ENCODE results near the gene TMEM39A. TPM values are rescaled to one million over a fixed set of nuclear protein-coding genes. Genes with fewer than 3 reads are reported as not detected.

The TMEM39A gene
- total and polyA plus RNA-seq, 10 of the 15 experiments (the other 5 are each of a cell fraction or from before 2014, with no cell fraction given): 10.8 to 44.7 (median 33.2) TPM

GRCh38 chr3:119401503-119402440 lies 61.6 kb downstream of the TMEM39A start:
- ATAC-seq (peak; percentile 59), DNase-seq (ENCODE audit: low read depth, low spot score) (peak; percentile 26), FAIRE-seq (no peak)
- Histone ChIP-seq H3K9ac (ENCODE audit: control insufficient read depth, insufficient read depth, low read length) (0 out of 2 replicates have a peak overlapping the region, but pooled peaks have one; percentile 15), H2AFZ (ENCODE audit: control insufficient read depth, low read depth, low read length) (no peak overlapping the region), H4K20me1 (ENCODE audit: control insufficient read depth, insufficient read depth) (no peaks in the 10 kb centered on the region), H3K4me1 (ENCODE audit: control insufficient read depth, insufficient read depth, low read length) (peaks cover 29% of the 10 kb centered on the region), H3K4me2 (ENCODE audit: control insufficient read depth, insufficient read depth) (peak overlapping the region; percentile 56), H3K36me3 (ENCODE audit: control insufficient read depth in 2 of 2, insufficient read depth in 2 of 2, low read length in 1 of 2) (peaks cover 2 to 20% of the 10 kb centered on the region in 2 experiments), H3K4me3 (no peak overlapping the region), H3K79me2 (ENCODE audit: control insufficient read depth, insufficient read depth, low read length) (no peaks in the 10 kb centered on the region; the same call in 1 of the 2 replicates), H3K27ac (ENCODE audit: control insufficient read depth, insufficient read depth) (peak overlapping the region; percentile 81), H3K27me3 (replicated peaks in 1 of 2; ENCODE audit: control insufficient read depth in 2 of 2, insufficient read depth in 2 of 2, low read length in 1 of 2) (no peaks in the 10 kb centered on the region), H3K9me3 (replicated peaks; ENCODE audit: control insufficient read depth, insufficient read depth, low read length) (no peaks in the 10 kb centered on the region; the same call in 1 of the 3 replicates)
- RAD21 ChIA-PET (ENCODE audit: unreplicated experiment): no interaction called here
- POLR2A ChIA-PET: no interaction called here
- CTCF ChIA-PET: no interaction called here
- no TSS peak for BruUV-seq (replicated peaks)
- 73% methylated on average over 36 of the region's 36 CpGs for WGBS (ENCODE audit: insufficient coverage, insufficient replicate concordance, low lambda C conversion rate, missing lambda C conversion rate)
- SMC1A ChIA-PET (ENCODE audit: uncharacterized antibody, unreplicated experiment): interaction anchor here (0.9 kb wide), 1 partner anchor 280 kb away, joined by 3 read pairs; no protein-coding TSS in a partner anchor
- intact Hi-C loops (cut with micrococcal nuclease; ENCODE audit: unreplicated experiment): no loop called here
- in situ Hi-C loops (cut with MboI): no loop called here
- TF ChIP-seq CREM (IDR thresholded peaks at IDR 0.05; ENCODE audit: low read depth): no peak
- TF ChIP-seq HDGF (IDR thresholded peaks at IDR 0.05): no peak
- no peak for TF ChIP-seq CBFB (IDR thresholded peaks at IDR 0.05; ENCODE audit: low read depth)
- no peak for TF ChIP-seq TARDBP (IDR thresholded peaks at IDR 0.05; ENCODE audit: borderline replicate concordance)
- TF ChIP-seq IRF5 (IDR thresholded peaks at IDR 0.05; ENCODE audit: borderline replicate concordance): no peak
- TF ChIP-seq, protein P1, sequence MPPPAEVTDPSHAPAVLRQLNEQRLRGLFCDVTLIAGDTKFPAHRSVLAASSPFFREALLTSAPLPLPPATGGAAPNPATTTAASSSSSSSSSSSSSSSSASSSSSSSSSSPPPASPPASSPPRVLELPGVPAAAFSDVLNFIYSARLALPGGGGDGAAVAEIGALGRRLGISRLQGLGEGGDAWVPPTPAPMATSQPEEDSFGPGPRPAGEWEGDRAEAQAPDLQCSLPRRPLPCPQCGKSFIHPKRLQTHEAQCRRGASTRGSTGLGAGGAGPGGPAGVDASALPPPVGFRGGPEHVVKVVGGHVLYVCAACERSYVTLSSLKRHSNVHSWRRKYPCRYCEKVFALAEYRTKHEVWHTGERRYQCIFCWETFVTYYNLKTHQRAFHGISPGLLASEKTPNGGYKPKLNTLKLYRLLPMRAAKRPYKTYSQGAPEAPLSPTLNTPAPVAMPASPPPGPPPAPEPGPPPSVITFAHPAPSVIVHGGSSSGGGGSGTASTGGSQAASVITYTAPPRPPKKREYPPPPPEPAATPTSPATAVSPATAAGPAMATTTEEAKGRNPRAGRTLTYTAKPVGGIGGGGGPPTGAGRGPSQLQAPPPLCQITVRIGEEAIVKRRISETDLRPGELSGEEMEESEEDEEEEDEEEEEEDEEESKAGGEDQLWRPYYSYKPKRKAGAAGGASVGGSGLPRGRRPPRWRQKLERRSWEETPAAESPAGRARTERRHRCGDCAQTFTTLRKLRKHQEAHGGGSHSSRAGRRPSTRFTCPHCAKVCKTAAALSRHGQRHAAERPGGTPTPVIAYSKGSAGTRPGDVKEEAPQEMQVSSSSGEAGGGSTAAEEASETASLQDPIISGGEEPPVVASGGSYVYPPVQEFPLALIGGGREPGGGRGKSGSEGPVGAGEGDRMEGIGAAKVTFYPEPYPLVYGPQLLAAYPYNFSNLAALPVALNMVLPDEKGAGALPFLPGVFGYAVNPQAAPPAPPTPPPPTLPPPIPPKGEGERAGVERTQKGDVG (CRISPR knock-in tag; IDR thresholded peaks at IDR 0.05): no peak
- TF ChIP-seq CHD2 (IDR thresholded peaks at IDR 0.05; ENCODE audit: borderline replicate concordance, low read depth, low read length): no peak
- no peak for TF ChIP-seq SIN3A (IDR thresholded peaks at IDR 0.05; ENCODE audit: low read depth, low read length)
- TF ChIP-seq IKZF2 (IDR thresholded peaks at IDR 0.05): 0 out of 4 replicates have a peak, but pooled peaks of 1 of the 2 experiments have one; percentile 5
- TF ChIP-seq ESRRA (IDR thresholded peaks at IDR 0.05; ENCODE audit: low read length): no peak
- TF ChIP-seq DPF2 (IDR thresholded peaks at IDR 0.05): no peak
- no peak for TF ChIP-seq MXI1 (IDR thresholded peaks at IDR 0.05; ENCODE audit: low read depth, low read length)
- no peak for TF ChIP-seq TCF3 (IDR thresholded peaks at IDR 0.05; ENCODE audit: borderline replicate concordance, insufficient read depth, low read depth, low read length)
- TF ChIP-seq HDAC6 (IDR thresholded peaks at IDR 0.05; ENCODE audit: unreplicated experiment): no peak
- TF ChIP-seq NKRF (conservative IDR thresholded peaks at IDR 0.05): no peak
- no peak for TF ChIP-seq ZNF384 (IDR thresholded peaks at IDR 0.05; ENCODE audit: borderline replicate concordance, low read depth, low read length)

Measured in GM12878 (cell line).